GM19238 (cell line): ENCODE results near the gene GAPT.
"Not testable (repeated sequence)": the region's sequence is repeated elsewhere in the genome, so short reads cannot be mapped to it uniquely, and the experiment has no call there.

ENCODE experiments used
- DNase-seq: peaks from one replicate; pipeline ENCODE4 v3.0.0; 2011; ENCODE audit warnings: low spot score; ENCODE audit not compliant: insufficient read length

The GAPT gene

GRCh38 chr5:58503390-58504046 is 12.3 kb downstream of the GAPT start:
- DNase-seq = no peak

- no peak for DNase-seq
Observed at GRCh38 chr5:58504766-58505165, 13.5 kb downstream of the GAPT start.

GRCh38 chr5:58505502-58505901 is 14.3 kb downstream of the GAPT start:
- DNase-seq = no peak

GRCh38 chr5:58505971-58506640 is 14.9 kb downstream of the GAPT start:
- no peak for DNase-seq

- no peak for DNase-seq
Observed at GRCh38 chr5:58507715-58508114, 16.5 kb downstream of the GAPT start.

- DNase-seq = no peak
Observed at GRCh38 chr5:58517198-58517597, 26.0 kb downstream of the GAPT start.

GRCh38 chr5:58523956-58524355 is 32.7 kb downstream of the GAPT start:
- DNase-seq = no peak

GRCh38 chr5:58524571-58524970 is 33.3 kb downstream of the GAPT start:
- DNase-seq = no peak

GRCh38 chr5:58530942-58531490 is 39.8 kb downstream of the GAPT start:
- no peak for DNase-seq

- DNase-seq = not testable (repeated sequence)
Observed at GRCh38 chr5:58541935-58542334, 50.7 kb downstream of the GAPT start.

- DNase-seq = no peak
Observed at GRCh38 chr5:58542709-58543108, 51.5 kb downstream of the GAPT start.

GRCh38 chr5:58543723-58544122 is 52.5 kb downstream of the GAPT start:
- DNase-seq = no peak

- DNase-seq = no peak
Observed at GRCh38 chr5:58544195-58544594, 53.0 kb downstream of the GAPT start.

GRCh38 chr5:58544926-58545325 is 53.7 kb downstream of the GAPT start:
- DNase-seq = no peak

- DNase-seq = peak; percentile 13
Observed at GRCh38 chr5:58545912-58546311, 54.7 kb downstream of the GAPT start.
